ENCODE results near the gene ENPEP.
"Not testable (repeated sequence)": the region's sequence is repeated elsewhere in the genome, so short reads cannot be mapped to it uniquely, and the experiment has no call there.

The ENPEP gene

GRCh38 chr4:110520886-110521285, 44.9 kb downstream of the ENPEP start:
- no peak for DNase-seq

GRCh38 chr4:110526589-110526988, 50.6 kb downstream of the ENPEP start:
- DNase-seq: no peak

GRCh38 chr4:110527156-110527555, 51.2 kb downstream of the ENPEP start:
- DNase-seq: no peak

- DNase-seq: no peak
Observed at GRCh38 chr4:110532901-110533589, 57.1 kb downstream of the ENPEP start.

- DNase-seq: no peak
Observed at GRCh38 chr4:110533590-110533910, 57.6 kb downstream of the ENPEP start.

GRCh38 chr4:110533940-110534339, 58.0 kb downstream of the ENPEP start:
- peak; percentile 89 for DNase-seq

GRCh38 chr4:110540581-110540980, 64.6 kb downstream of the ENPEP start:
- no peak for DNase-seq

- DNase-seq: peak; percentile 72
Observed at GRCh38 chr4:110540982-110541451, 65.1 kb downstream of the ENPEP start.

GRCh38 chr4:110543577-110543976, 67.6 kb downstream of the ENPEP start:
- DNase-seq: no peak

GRCh38 chr4:110544594-110544993, 68.6 kb downstream of the ENPEP start:
- DNase-seq: no peak

GRCh38 chr4:110550260-110550659, 74.3 kb downstream of the ENPEP start:
- DNase-seq: peak; percentile 16

- DNase-seq: no peak
Observed at GRCh38 chr4:110553197-110553596, 77.2 kb downstream of the ENPEP start.

- no peak for DNase-seq
Observed at GRCh38 chr4:110567214-110567613, 91.3 kb downstream of the ENPEP start.

GRCh38 chr4:110576696-110577095, 100.7 kb downstream of the ENPEP start:
- DNase-seq: not testable (repeated sequence)

- DNase-seq: peak; percentile 45
Observed at GRCh38 chr4:110586131-110586850, 110.3 kb downstream of the ENPEP start.

GRCh38 chr4:110587666-110588285, 111.8 kb downstream of the ENPEP start:
- DNase-seq: no peak

GRCh38 chr4:110589297-110589696, 113.3 kb downstream of the ENPEP start:
- no peak for DNase-seq

- no peak for DNase-seq
Observed at GRCh38 chr4:110595583-110595982, 119.6 kb downstream of the ENPEP start.

- no peak for DNase-seq
Observed at GRCh38 chr4:110596431-110596830, 120.5 kb downstream of the ENPEP start.

GRCh38 chr4:110597582-110597981, 121.6 kb downstream of the ENPEP start:
- DNase-seq: no peak

GRCh38 chr4:110602061-110602460, 126.1 kb downstream of the ENPEP start:
- no peak for DNase-seq

GRCh38 chr4:110605077-110605476, 129.1 kb downstream of the ENPEP start:
- DNase-seq: no peak

- no peak for DNase-seq
Observed at GRCh38 chr4:110609044-110609750, 133.2 kb downstream of the ENPEP start.

- no peak for DNase-seq
Observed at GRCh38 chr4:110610620-110610939, 134.6 kb downstream of the ENPEP start.
